GM08714 (cell line): Measurements from ENCODE around the gene TXNDC11.
"Not testable (repeated sequence)": the region's sequence is repeated elsewhere in the genome, so short reads cannot be mapped to it uniquely, and the experiment has no call there.

Experiments
- H3K4me3 ChIP-seq: fragments of 200-500 bp; sonication (Bioruptor generic); 2 replicates; pipeline ENCODE4 v1.5.1; 2014; ENCODE audit warnings: mild to moderate bottlenecking, low read length, inconsistent platforms
- ZNF274 ChIP-seq: IDR thresholded peaks from 2 replicates; pipeline ENCODE4 v1.6.1; 2012; ENCODE audit warnings: mild to moderate bottlenecking, low read depth, low read length

The TXNDC11 gene

GRCh38 chr16:11742536-11743307 is at the start of gene TXNDC11:
Gene TXNDC11 (minus strand): TSS chr16:11742857. CDS start chr16:11742730, 127 bp downstream.
- TF ChIP-seq ZNF274: no peak
- H3K4me3 ChIP-seq: peak within 1 kb of the TSS; percentile 97

GRCh38 chr16:11791144-11791828 is 48.6 kb upstream of the TXNDC11 start:
- TF ChIP-seq ZNF274: no peak
- H3K4me3 ChIP-seq: no peak overlapping the region

GRCh38 chr16:11788914-11789313 is 46.3 kb upstream of the TXNDC11 start:
- no peak for TF ChIP-seq ZNF274
- H3K4me3 ChIP-seq: no peak overlapping the region

GRCh38 chr16:11784980-11785599 is 42.4 kb upstream of the TXNDC11 start:
- H3K4me3 ChIP-seq: not testable (repeated sequence)

- H3K4me3 ChIP-seq: not testable (repeated sequence)
These were observed 41.7 kb upstream of the TXNDC11 start for GRCh38 chr16:11784381-11784780.

GRCh38 chr16:11784038-11784369 is 41.3 kb upstream of the TXNDC11 start:
- H3K4me3 ChIP-seq: no peak overlapping the region
- no peak for TF ChIP-seq ZNF274

- no peak for TF ChIP-seq ZNF274
- peak overlapping the region; percentile 65; the same call in 1 of the 2 replicates for H3K4me3 ChIP-seq
These were observed 40.8 kb upstream of the TXNDC11 start for GRCh38 chr16:11783319-11784037.

GRCh38 chr16:11781773-11782172 is 39.1 kb upstream of the TXNDC11 start:
- TF ChIP-seq ZNF274: no peak

GRCh38 chr16:11780991-11781680 is 38.5 kb upstream of the TXNDC11 start:
- TF ChIP-seq ZNF274: no peak
- peak overlapping the region; percentile 69 for H3K4me3 ChIP-seq

More at GRCh38 chr16:11781773-11782172, 39.1 kb upstream of the TXNDC11 start:
- H3K4me3 ChIP-seq: peak overlapping the region; percentile 91

GRCh38 chr16:11779074-11779473 is 36.4 kb upstream of the TXNDC11 start:
- H3K4me3 ChIP-seq: no peak overlapping the region
- TF ChIP-seq ZNF274: no peak

GRCh38 chr16:11774065-11774626 is 31.5 kb upstream of the TXNDC11 start:
- no peak for TF ChIP-seq ZNF274
- H3K4me3 ChIP-seq: peak overlapping the region; percentile 36; the same call in 1 of the 2 replicates

- TF ChIP-seq ZNF274: no peak
- peak overlapping the region; percentile 25; the same call in 1 of the 2 replicates for H3K4me3 ChIP-seq
These were observed 26.2 kb upstream of the TXNDC11 start for GRCh38 chr16:11768849-11769248.

GRCh38 chr16:11762431-11762830 is 19.8 kb upstream of the TXNDC11 start:
- H3K4me3 ChIP-seq: no peak overlapping the region
- TF ChIP-seq ZNF274: no peak
